ENCODE results near the gene LRRC26. TPM values are rescaled to one million over a fixed set of nuclear protein-coding genes. Genes with fewer than 3 reads are reported as not detected.

The LRRC26 gene
- total RNA-seq, 1 experiment from 2014 or later = 0.40 TPM

DNA sequence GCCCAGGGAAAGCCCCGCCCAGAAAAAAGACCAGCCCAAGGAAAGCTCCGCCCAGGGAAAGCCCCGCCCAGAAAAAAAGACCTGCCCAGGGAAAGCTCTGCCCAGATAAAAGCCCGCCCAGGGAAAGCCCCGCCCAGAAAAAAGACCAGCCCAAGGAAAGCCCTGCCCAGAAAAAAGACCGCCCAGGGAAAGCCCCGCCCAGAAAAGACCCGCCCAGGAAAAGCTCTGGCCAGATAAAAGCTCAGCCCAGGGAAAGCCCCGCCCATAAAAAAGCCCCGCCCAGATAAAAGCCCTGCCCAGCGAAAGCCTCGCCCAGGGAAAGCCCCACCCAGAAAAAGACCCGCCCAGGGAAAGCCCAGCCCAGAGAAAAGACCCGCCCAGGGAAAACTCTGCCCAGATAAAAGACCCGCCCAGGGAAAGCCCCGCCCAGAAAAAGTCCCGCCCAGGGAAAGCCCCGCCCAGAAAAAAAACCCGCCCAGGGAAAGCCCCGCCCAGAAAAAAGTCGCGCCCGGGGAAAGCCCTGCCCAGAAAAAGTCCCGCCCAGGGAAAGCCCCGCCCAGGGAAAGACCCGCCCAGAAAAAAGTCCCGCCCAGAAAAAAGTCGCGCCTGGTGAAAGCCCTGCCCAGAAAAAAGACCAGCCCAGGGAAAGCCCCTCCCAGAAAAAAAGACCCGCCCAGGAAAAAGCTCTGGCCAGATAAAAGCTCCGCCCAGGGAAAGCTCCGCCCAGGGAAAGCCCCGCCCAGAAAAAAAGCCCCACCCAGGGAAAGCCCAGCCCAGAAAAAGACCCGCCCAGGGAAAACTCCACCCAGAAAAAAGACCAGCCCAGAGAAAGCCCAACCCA lies 19.0 kb downstream of the LRRC26 start:
- Histone ChIP-seq H3K4me3 (ENCODE audit: low read length) (no peak overlapping the region), H3K36me3 (ENCODE audit: low read depth, low read length) (no peaks in the 10 kb centered on the region), H3K4me1 (ENCODE audit: insufficient read depth, low read length) (no peaks in the 10 kb centered on the region; the same call in 1 of the 2 replicates), H3K9ac (ENCODE audit: low read length) (no peak overlapping the region), H3F3A (ENCODE audit: low read length, unreplicated experiment) (no peaks in the 10 kb centered on the region), H2AFZ (ENCODE audit: low read length) (no peak overlapping the region), H3K9me3 (ENCODE audit: low read length) (no peaks in the 10 kb centered on the region), H3K79me2 (ENCODE audit: low read length) (no peaks in the 10 kb centered on the region), H3K4me2 (ENCODE audit: low read length) (no peak overlapping the region), H3K27me3 (ENCODE audit: low read length) (no peaks in the 10 kb centered on the region), H3K9me2 (replicated peaks; ENCODE audit: low read length) (no peaks in the 10 kb centered on the region), H3K27ac (ENCODE audit: low read length) (no peak overlapping the region), H4K20me1 (ENCODE audit: low read length) (no peaks in the 10 kb centered on the region)
- ChIA-PET CTCF (interaction anchor here (0.6 to 1.4 kb wide), 7 partner anchors 21 to 453 kb away, joined by 3 to 6 read pairs (median 4); partner anchors contain the start of genes MAN1B1, NRARP and TMEM210), POLR2A (ENCODE audit: unreplicated experiment) (interaction anchor here (0.6 to 1.0 kb wide), 10 partner anchors 10 to 351 kb away, joined by 3 to 42 read pairs (median 5); no protein-coding TSS in a partner anchor)
- TF ChIP-seq EZH2 (IDR thresholded peaks at IDR 0.05; ENCODE audit: low read length, unreplicated experiment) (no peak), EZH2phosphoT487 (IDR thresholded peaks at IDR 0.05; ENCODE audit: borderline replicate concordance, low read length) (no peak), CTCF (conservative IDR thresholded peaks at IDR 0.05; ENCODE audit: low read depth, low read length) (no peak)
- ATAC-seq (peak; percentile 65), DNase-seq (peak; percentile 94)
- BruUV-seq (replicated peaks) = no TSS peak
- intact Hi-C loops (cut with micrococcal nuclease) = loop anchor here (2.0 kb wide), 1 partner anchor 38 kb away; the partner anchor contains the start of genes ANAPC2 and SSNA1

GRCh38 chr9:137149942-137150616 lies 19.8 kb downstream of the LRRC26 start:
- H3K9ac ChIP-seq (ENCODE audit: low read length) = peak overlapping the region; percentile 31; the same call in 1 of the 2 replicates
- peak overlapping the region; percentile 61; the same call in 1 of the 2 replicates for H2AFZ ChIP-seq (ENCODE audit: low read length)
- DNase-seq (no peak), ATAC-seq (peak; percentile 20)
- no peaks in the 10 kb centered on the region for H3K79me2 ChIP-seq (ENCODE audit: low read length)
- no peaks in the 10 kb centered on the region for H3K36me3 ChIP-seq (ENCODE audit: low read depth, low read length)
- H4K20me1 ChIP-seq (ENCODE audit: low read length) = no peaks in the 10 kb centered on the region
- no peaks in the 10 kb centered on the region for H3F3A ChIP-seq (ENCODE audit: low read length, unreplicated experiment)
- ChIA-PET CTCF (interaction anchor here (0.7 to 1.4 kb wide), 4 partner anchors 20 to 101 kb away, joined by 3 to 6 read pairs (median 4); partner anchors contain the start of genes MAN1B1 and TMEM210), POLR2A (ENCODE audit: unreplicated experiment) (interaction anchor here (0.6 to 0.7 kb wide), 6 partner anchors 9 to 220 kb away, joined by 3 to 27 read pairs (median 12); no protein-coding TSS in a partner anchor)
- no TSS peak for BruUV-seq (replicated peaks)
- no peaks in the 10 kb centered on the region for H3K9me2 ChIP-seq (replicated peaks; ENCODE audit: low read length)
- no peaks in the 10 kb centered on the region; the same call in 1 of the 2 replicates for H3K4me1 ChIP-seq (ENCODE audit: insufficient read depth, low read length)
- H3K4me3 ChIP-seq (ENCODE audit: low read length) = peak overlapping the region; percentile 48
- no peaks in the 10 kb centered on the region for H3K27me3 ChIP-seq (ENCODE audit: low read length)
- TF ChIP-seq EZH2 (IDR thresholded peaks at IDR 0.05; ENCODE audit: low read length, unreplicated experiment) (no peak), CTCF (conservative IDR thresholded peaks at IDR 0.05; ENCODE audit: low read depth, low read length) (no peak), EZH2phosphoT487 (IDR thresholded peaks at IDR 0.05; ENCODE audit: borderline replicate concordance, low read length) (no peak)
- H3K27ac ChIP-seq (ENCODE audit: low read length) = no peak overlapping the region
- no peaks in the 10 kb centered on the region for H3K9me3 ChIP-seq (ENCODE audit: low read length)
- H3K4me2 ChIP-seq (ENCODE audit: low read length) = peak overlapping the region; percentile 70
- intact Hi-C loops (cut with micrococcal nuclease) = loop anchor here (2.0 kb wide), 1 partner anchor 39 kb away; the partner anchor contains the start of genes ANAPC2 and SSNA1

Measured in PC-3 (cell line).